Suprapubic skin (tissue), 4 donors: Measurements from ENCODE around the gene EFEMP1.

Experiments used
- POLR2A ChIP-seq, 2 donors: fragments of 450-650 bp; IDR thresholded peaks; one replicate each; pipeline ENCODE4 v1.6.1; 2017; ENCODE audit warnings: antibody characterized with exemption in 2 of 2, mild to moderate bottlenecking in 2 of 2, moderate library complexity in 2 of 2
- POLR2AphosphoS5 ChIP-seq, 3 donors: sonication (generic); formaldehyde crosslinking; IDR thresholded peaks; one replicate each; pipeline ENCODE4 v1.6.1; 2017; ENCODE audit warnings: antibody characterized with exemption in 3 of 3
- TF ChIP-seq, protein P1 (sequence below), 2 donors: fragments of 200-600 bp in 1 of 2; fragments of 450-650 bp in 1 of 2; sonication (generic) in 1 of 2; IDR thresholded peaks; one replicate each; pipeline ENCODE4 v1.5.1; 2016 to 2019; ENCODE audit warnings: antibody characterized with exemption in 2 of 2, mild to moderate bottlenecking in 1 of 2, moderate library complexity in 1 of 2

DNA sequence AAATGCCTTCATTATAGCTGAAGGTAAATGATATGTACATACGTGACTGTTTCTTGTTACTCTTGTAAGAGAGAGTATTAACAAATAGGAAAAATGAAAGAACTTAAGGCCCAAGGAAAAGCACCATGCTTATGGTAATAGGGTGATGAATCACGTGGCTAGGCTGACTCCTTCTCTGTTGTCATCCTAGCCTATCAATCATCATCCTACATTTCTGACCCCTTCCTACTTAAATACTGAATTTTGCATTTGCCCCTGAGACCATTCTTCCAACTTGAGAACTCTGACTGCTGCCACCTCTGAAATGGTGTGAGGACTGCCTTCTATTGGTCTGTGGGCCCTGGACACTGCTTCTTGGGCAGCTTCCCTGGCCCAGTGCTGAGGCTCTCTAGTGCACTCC is 28.9 kb downstream of the EFEMP1 start:
- TF ChIP-seq, protein P1, sequence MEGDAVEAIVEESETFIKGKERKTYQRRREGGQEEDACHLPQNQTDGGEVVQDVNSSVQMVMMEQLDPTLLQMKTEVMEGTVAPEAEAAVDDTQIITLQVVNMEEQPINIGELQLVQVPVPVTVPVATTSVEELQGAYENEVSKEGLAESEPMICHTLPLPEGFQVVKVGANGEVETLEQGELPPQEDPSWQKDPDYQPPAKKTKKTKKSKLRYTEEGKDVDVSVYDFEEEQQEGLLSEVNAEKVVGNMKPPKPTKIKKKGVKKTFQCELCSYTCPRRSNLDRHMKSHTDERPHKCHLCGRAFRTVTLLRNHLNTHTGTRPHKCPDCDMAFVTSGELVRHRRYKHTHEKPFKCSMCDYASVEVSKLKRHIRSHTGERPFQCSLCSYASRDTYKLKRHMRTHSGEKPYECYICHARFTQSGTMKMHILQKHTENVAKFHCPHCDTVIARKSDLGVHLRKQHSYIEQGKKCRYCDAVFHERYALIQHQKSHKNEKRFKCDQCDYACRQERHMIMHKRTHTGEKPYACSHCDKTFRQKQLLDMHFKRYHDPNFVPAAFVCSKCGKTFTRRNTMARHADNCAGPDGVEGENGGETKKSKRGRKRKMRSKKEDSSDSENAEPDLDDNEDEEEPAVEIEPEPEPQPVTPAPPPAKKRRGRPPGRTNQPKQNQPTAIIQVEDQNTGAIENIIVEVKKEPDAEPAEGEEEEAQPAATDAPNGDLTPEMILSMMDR (IDR thresholded peaks at IDR 0.05): no peak
- TF ChIP-seq POLR2A (IDR thresholded peaks at IDR 0.05) (no peak), POLR2AphosphoS5 (IDR thresholded peaks at IDR 0.05) (no peak)
